Right lobe of liver (tissue), 4 donors: Measurements from ENCODE around the gene PPIE.

Experiments used
- CTCF ChIP-seq, 4 donors: fragments of 200-600 bp in 3 of 4; fragments of 450-650 bp in 1 of 4; IDR thresholded peaks; one replicate each; pipeline versions ENCODE4 v1.5.1 to v1.8.0; 2016 to 2022; ENCODE audit warnings: antibody characterized with exemption in 4 of 4, mild to moderate bottlenecking in 2 of 4
- POLR2A ChIP-seq: fragments of 450-650 bp; IDR thresholded peaks from one replicate; pipeline ENCODE4 v1.6.1; 2017; ENCODE audit warnings: antibody characterized with exemption, mild to moderate bottlenecking
- donor health status: DM: no; HTN: no; CAD: no.
- donor health status: DM: no; HTN: no; CAD: no.
- donor health status: DM: no; HTN: yes; CAD: no.

GRCh38 chr1:39694026-39694425, 44.7 kb upstream of the PPIE start:
- TF ChIP-seq CTCF (IDR thresholded peaks at IDR 0.05) (no peak), POLR2A (no peak)
